HepG2 (cell line): ENCODE results near the gene TOX4. TPM values are rescaled to one million over a fixed set of nuclear protein-coding genes. Genes with fewer than 3 reads are reported as not detected.

Experiments used
- ARID4A ChIP-seq: sonication (generic); formaldehyde crosslinking; IDR thresholded peaks from 2 replicates; pipeline ENCODE4 v1.5.0; 2020; ENCODE audit warnings: mild to moderate bottlenecking, missing genetic modification reagents, borderline replicate concordance
- ASH2L ChIP-seq: fragments of 300-600, 200-600 bp; sonication (generic); IDR thresholded peaks from 2 replicates; pipeline ENCODE4 v1.7.0; 2017; ENCODE audit warnings: low read depth, mild to moderate bottlenecking, moderate library complexity, mixed read lengths, low read length; ENCODE audit not compliant: insufficient read length
- BHLHE40 ChIP-seq: IDR thresholded peaks from 2 replicates; pipeline ENCODE4 v1.6.1; 2011; ENCODE audit warnings: low read length, improper control_type of control experiment
- FOXK2 ChIP-seq: fragments of 450-650 bp; IDR thresholded peaks from 2 replicates; pipeline ENCODE4 v1.6.1; 2016
- GTF3A ChIP-seq: sonication (generic); formaldehyde crosslinking; conservative IDR thresholded peaks from 2 replicates; pipeline ENCODE4 v1.4.0; 2020; ENCODE audit warnings: mild to moderate bottlenecking, missing genetic modification reagents
- HNRNPH1 ChIP-seq: fragments of 200-400 bp; formaldehyde crosslinking; optimal IDR thresholded peaks from 2 replicates; pipeline ENCODE3; 2017; ENCODE audit warnings: mild to moderate bottlenecking, low read depth, low read length
- KLF11 ChIP-seq: IDR thresholded peaks from 2 replicates; pipeline ENCODE4 v1.6.1; 2016; ENCODE audit warnings: missing compliant biosample characterization
- MAFF ChIP-seq: IDR thresholded peaks from 2 replicates; pipeline ENCODE4 v1.6.1; 2011; ENCODE audit warnings: low read depth, low read length, improper control_type of control experiment
- NFKBIZ ChIP-seq: IDR thresholded peaks from 2 replicates; pipeline ENCODE4 v1.6.1; 2018; ENCODE audit warnings: missing genetic modification reagents, missing compliant biosample characterization
- SCMH1 ChIP-seq: sonication (generic); formaldehyde crosslinking; IDR thresholded peaks from 2 replicates; pipeline ENCODE4 v1.9.0; 2021; ENCODE audit warnings: missing genetic modification reagents, mild to moderate bottlenecking, borderline replicate concordance
- SNAPC2 ChIP-seq: sonication (generic); formaldehyde crosslinking; IDR thresholded peaks from 2 replicates; pipeline ENCODE4 v1.8.1; 2022; ENCODE audit warnings: mild to moderate bottlenecking, missing genetic modification reagents
- TFDP1 ChIP-seq: IDR thresholded peaks from 2 replicates; pipeline ENCODE4 v1.6.1; 2016; ENCODE audit warnings: missing compliant biosample characterization, missing genetic modification reagents, borderline replicate concordance
- ZBTB3 ChIP-seq: sonication (generic); formaldehyde crosslinking; IDR thresholded peaks from 2 replicates; pipeline ENCODE4 v1.4.0; 2020; ENCODE audit warnings: low read depth, mild to moderate bottlenecking, moderate library complexity, missing genetic modification reagents, borderline replicate concordance
- ZFP36L2 ChIP-seq: sonication (generic); formaldehyde crosslinking; IDR thresholded peaks from 2 replicates; pipeline ENCODE4 v1.4.0; 2020; ENCODE audit warnings: missing genetic modification reagents
- ZMAT3 ChIP-seq: sonication (generic); formaldehyde crosslinking; conservative IDR thresholded peaks from 2 replicates; pipeline ENCODE4 v1.7.0; 2021; ENCODE audit warnings: missing genetic modification reagents
- ZNF280D ChIP-seq: sonication (generic); formaldehyde crosslinking; IDR thresholded peaks from 2 replicates; pipeline ENCODE4 v1.5.1; 2020; ENCODE audit warnings: mild to moderate bottlenecking, missing genetic modification reagents
- ZNF30 ChIP-seq: sonication (generic); formaldehyde crosslinking; IDR thresholded peaks from 2 replicates; pipeline ENCODE4 v1.5.0; 2020; ENCODE audit warnings: mild to moderate bottlenecking, missing genetic modification reagents
- ZNF382 ChIP-seq: sonication (generic); formaldehyde crosslinking; IDR thresholded peaks from 2 replicates; pipeline ENCODE4 v1.5.0; 2020; ENCODE audit warnings: missing genetic modification reagents, mild to moderate bottlenecking, borderline replicate concordance
- ZNF572 ChIP-seq: sonication (generic); formaldehyde crosslinking; IDR thresholded peaks from 2 replicates; pipeline ENCODE4 v1.5.1; 2020; ENCODE audit warnings: mild to moderate bottlenecking, missing genetic modification reagents
- ZNF605 ChIP-seq: sonication (generic); formaldehyde crosslinking; IDR thresholded peaks from 2 replicates; pipeline ENCODE4 v1.8.0; 2022; ENCODE audit warnings: mild to moderate bottlenecking, missing genetic modification reagents
- ZNF7 ChIP-seq: IDR thresholded peaks from 2 replicates; pipeline ENCODE4 v1.6.1; 2016; ENCODE audit warnings: missing biosample characterization, missing genetic modification reagents
- ZNF883 ChIP-seq: sonication (generic); formaldehyde crosslinking; IDR thresholded peaks from 2 replicates; pipeline ENCODE4 v1.5.1; 2020; ENCODE audit warnings: mild to moderate bottlenecking, missing genetic modification reagents; ENCODE audit errors: not compliant biosample characterization
- polyA plus RNA-seq, 8 experiments: library from polyadenylated mRNA; depleted of rRNA in 3 of 8; stranded (reverse) in 7 of 8; unstranded in 1 of 8; fragments of >200 nt; fragmentation: Illumina TruSeq in 4 of 8; extraction: Trizol in 4 of 8; gene quantifications; 2 replicates each; pipeline versions ENCODE4 v1.2.1 to v1.2.3, GENCODE V29; 2011 to 2016; ENCODE audit warnings: low read depth in 4 of 8, missing spikeins in 1 of 8, mixed read lengths in 1 of 8; ENCODE audit not compliant: insufficient read depth in 1 of 8
- total RNA-seq, 5 experiments: library from RNA; depleted of rRNA; stranded (reverse); fragments of >200 nt; fragmentation: Illumina TruSeq; extraction: Trizol; gene quantifications; 2 replicates each; pipeline ENCODE4 v1.2.3, GENCODE V29; 2016; ENCODE audit warnings: low read depth in 1 of 5

TOX4 gene
- total and polyA plus RNA-seq, 2 of the 13 experiments (the other 11 are each of a cell fraction or from before 2014, with no cell fraction given), result 71.8 to 163 TPM

- TF ChIP-seq ARID4A (CRISPR knock-in tag) (peak; percentile 90), SCMH1 (CRISPR knock-in tag) (no peak), ZNF572 (CRISPR knock-in tag) (peak; percentile 79; the same call in 1 of the 2 replicates), GTF3A (CRISPR knock-in tag) (0 out of 2 replicates have a peak, but pooled peaks have one; percentile 58), MAFF (no peak), ZNF7 (CRISPR knock-in tag) (peak; percentile 30; the same call in 1 of the 2 replicates), HNRNPH1 (peak; percentile 66), NFKBIZ (CRISPR knock-in tag) (peak; percentile 93), ZMAT3 (CRISPR knock-in tag) (peak; percentile 92), FOXK2 (no peak), ZNF605 (peak; percentile 95), TFDP1 (CRISPR knock-in tag) (peak; percentile 78; the same call in 1 of the 2 replicates), KLF11 (CRISPR knock-in tag) (peak; percentile 80; the same call in 1 of the 2 replicates), BHLHE40 (0 out of 2 replicates have a peak, but pooled peaks have one; percentile 2), ZNF30 (CRISPR knock-in tag) (no peak), ZBTB3 (CRISPR knock-in tag) (no peak), ZNF280D (CRISPR knock-in tag) (peak; percentile 92), ASH2L (peak; percentile 98), ZNF883 (CRISPR knock-in tag) (peak; percentile 49), SNAPC2 (CRISPR knock-in tag) (no peak), ZNF382 (CRISPR knock-in tag) (no peak), ZFP36L2 (CRISPR knock-in tag) (no peak)
These were observed 39.7 kb upstream of the TOX4 start (continued) for GRCh38 chr14:21437063-21437901.
